ENCODE results near the gene RNASE1.

Gene RNASE1

DNA sequence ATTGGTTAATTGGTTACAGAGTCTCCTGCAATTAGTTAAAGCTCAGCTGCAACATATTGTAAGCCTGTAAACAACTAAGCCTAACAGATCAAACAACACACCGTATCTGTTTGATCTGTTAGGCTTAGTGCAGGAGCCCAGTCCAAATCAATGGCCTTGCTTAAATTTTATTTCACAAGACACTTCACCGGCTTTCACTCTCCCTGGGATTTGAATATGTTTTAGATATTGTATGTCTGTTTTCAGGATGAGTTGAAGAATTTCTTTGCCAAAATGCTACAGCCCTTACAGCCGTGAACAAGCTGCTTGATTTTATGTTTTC, 5.5 kb upstream of the RNASE1 start:
- DNase-seq (ENCODE audit: low read depth in 2 of 2, low spot score in 1 of 2): no peak

DNA sequence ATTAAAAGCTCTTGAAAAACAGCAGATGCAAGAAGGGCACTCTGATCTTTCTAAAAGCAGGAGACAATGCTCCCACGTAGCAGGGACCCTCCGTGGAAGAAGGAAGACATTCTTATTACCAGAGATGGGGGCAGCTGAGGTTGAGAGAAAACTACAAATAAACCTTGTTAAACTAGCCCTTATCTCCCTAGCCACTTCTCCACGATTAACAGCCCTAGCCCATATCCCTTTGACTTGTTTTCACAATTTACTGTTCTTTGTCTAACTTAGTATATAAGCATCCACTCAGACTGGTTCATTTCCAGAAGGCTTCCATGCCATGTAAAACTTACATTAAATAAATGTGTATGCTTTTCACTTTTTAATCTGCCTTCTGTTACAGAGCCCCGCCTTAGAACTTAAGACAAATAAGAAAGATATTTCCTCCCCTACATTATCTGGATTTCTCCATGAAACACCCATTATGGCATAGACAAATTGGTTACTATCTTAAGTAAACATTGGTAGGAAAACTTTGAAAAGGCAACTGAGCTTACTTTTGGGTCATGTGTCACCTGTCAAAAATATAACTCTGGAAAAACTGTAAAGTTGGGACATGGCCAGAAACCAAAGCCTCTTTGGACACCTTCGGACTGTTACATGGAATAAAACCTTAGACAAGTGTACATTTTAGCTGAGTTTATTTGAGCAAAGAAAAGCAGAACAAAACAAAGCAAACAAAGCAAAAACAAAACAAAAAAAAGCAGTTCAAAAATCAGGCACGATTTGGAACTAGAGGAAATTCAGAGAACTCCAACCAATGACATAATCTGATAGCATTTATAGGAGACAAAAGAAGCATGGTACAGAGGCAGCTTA, 4.9 kb upstream of the RNASE1 start:
- DNase-seq (ENCODE audit: low read depth in 2 of 2, low spot score in 1 of 2): no peak

DNA sequence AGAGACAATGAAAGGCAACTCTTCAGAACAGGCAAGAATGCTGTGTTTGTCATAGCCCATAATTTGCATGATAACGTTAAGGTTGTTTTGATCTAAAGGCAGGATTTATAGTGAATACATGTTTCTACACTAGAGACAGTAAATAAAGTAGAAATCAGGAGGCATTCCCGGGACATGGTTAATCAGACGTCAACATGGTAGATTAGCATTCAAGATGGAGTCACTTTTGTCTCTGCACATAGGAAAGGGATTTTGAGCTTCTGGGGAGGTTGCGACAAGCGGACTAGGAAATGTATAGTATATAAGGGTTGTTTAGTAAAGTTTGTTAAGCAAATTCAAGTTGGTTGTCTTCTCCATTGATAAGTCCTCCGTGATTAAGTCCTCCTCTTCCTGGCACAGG, 2.8 kb upstream of the RNASE1 start:
- no peak for DNase-seq (ENCODE audit: low read depth in 2 of 2, low spot score in 1 of 2)

DNA sequence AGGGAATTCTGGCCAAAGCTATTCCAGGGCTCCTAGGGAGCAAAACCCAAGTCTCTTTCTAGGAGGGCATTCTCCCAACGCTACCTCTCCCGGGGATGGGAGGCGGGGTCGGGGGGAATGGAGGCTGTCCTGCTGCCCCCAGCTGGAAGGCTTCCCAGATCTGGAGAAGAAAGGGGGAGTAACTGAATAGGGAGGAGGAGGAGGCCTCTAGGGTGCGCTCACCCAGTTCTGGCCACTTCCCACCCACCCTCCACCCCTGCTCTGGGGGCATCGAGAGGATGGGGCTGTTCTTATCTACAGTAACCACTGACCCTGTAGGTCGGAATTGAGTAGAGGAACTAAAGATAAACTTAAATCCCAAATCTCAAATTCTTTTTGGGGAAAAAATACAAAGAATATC, 579 bp upstream of the RNASE1 start:
- no peak for DNase-seq (ENCODE audit: low read depth in 2 of 2, low spot score in 1 of 2)

DNA sequence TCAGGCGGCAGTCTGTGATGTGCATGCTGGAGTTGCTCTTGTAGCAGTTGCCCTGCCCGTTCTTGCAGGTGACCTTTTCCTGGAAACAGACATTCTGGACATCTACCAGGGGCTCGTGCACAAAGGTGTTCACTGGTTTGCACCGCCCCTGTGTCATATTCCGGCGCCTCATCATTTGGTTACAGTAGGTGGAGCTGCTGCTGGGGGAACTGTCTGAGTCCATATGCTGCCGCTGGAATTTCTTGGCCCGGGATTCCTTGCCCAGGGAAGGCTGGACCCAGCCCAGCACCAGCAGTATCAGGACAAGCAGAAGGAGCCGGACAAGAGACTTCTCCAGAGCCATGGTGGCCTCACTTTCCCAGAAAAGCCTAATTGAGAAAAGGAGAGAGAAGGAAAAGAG, 918 bp downstream of the RNASE1 start:
- DNase-seq (ENCODE audit: low read depth in 2 of 2, low spot score in 1 of 2): no peak

DNA sequence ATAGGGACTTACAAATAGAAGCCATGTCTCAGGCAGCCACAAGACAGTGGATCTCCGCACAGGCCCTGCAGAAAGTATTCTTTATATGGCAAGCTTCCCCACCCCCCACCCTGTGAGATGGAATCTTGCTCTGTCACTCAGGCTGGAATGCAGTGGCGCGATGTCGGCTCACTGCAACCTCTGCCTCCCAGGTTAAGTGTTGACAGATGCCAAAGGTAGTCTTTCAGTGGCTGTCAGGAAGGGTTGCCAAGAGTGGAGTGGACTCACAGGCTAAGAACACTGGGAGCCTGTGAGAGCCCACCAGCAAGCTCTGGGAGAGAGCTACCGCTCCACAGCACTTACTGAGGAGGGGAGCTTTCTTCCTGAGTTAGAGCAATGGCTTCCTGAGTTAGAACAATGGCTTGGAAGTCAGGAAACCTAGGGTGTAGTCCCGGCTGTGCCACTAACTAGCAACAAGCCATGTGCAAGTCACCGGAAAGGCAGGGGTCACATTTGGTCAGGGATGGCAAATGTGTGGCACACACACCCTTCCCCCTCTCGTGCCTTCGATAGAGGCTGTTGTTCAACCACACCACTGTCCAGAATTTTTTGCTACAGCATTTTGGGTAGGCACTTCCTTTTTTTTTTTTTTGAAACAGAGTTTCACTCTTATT, 2.6 kb downstream of the RNASE1 start:
- DNase-seq (ENCODE audit: low read depth in 2 of 2, low spot score in 1 of 2): no peak

DNA sequence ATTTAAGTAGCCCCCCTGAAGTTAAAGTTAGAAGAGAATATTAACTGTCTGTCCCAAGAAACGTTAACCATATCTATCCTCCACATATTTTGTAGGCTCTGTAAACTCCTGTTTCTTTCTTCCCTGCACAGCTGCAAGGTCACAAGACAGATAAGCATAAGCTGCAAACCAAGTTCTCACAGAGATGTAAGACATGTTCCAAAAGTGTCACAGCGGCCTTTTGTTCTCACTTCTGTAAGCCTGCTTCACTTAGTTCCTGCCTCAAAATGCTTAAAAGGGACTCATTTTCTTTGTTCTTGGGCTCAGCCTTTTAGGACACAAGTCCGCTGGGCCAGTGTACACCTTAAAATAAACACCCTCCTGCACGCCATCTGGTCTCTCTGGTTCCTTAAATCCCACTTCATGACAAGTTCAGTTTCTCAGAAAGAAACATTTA, 3.2 kb downstream of the RNASE1 start:
- no peak for DNase-seq (ENCODE audit: low read depth in 2 of 2, low spot score in 1 of 2)

DNA sequence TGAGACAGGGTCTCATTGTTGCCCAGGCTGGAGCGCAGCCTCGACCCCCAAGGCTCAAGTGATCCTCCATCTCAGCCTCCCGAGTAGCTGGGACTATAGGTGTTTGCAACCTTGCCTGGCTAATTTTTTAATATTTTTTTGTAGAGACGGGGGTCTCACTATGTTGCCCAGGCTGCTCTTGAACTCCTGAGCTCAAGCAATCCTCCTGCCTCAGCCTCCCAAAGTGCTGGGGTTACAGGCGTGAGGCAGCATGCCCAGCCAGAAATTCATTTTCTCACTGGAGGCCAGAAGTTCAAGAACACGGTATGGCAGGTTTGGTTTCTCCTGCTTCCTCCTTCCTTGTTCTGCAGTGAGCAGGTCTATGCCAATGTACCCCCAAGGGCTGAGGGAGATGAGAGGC, 3.7 kb downstream of the RNASE1 start:
- no peak for DNase-seq (ENCODE audit: low read depth in 2 of 2, low spot score in 1 of 2)

DNA sequence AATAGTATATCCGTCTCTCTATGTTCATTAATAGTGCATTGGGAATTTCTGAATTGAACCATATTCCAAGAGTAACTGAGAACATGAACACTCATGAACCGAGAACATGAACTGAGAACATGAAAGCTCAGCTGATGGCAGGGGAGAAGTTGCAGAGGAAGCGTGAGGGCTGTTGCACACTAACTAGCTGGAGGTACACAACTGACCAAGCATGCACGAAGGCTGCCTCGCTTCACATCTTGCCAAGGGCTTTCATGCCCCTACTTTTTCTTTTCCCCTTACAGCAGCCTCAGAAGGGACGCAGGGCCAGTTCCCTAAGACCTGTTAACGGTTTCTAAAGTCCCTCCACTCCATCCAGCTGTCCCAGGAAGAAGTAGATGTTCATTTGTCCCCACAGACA, 4.3 kb downstream of the RNASE1 start:
- no peak for DNase-seq (ENCODE audit: low read depth in 2 of 2, low spot score in 1 of 2)

DNA sequence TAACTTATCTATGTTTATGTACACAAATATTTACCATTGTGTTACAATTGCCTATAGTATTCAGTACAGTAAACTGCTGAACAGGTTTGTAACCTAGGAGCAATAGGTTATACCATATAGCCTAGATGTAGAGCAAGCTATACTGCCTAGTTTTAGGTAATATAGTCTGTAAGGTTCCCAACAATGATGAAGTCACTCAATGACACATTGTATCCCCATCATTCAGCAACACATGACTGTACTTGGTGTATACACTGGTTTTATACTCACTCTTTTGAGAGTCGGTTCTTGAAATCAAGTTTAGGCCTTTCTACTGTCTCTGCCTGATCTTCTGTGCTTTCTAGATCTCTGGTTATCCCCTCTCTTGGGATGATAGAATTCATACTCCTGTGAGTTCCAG, 5.5 kb downstream of the RNASE1 start:
- no peak for DNase-seq (ENCODE audit: low read depth in 2 of 2, low spot score in 1 of 2)

DNA sequence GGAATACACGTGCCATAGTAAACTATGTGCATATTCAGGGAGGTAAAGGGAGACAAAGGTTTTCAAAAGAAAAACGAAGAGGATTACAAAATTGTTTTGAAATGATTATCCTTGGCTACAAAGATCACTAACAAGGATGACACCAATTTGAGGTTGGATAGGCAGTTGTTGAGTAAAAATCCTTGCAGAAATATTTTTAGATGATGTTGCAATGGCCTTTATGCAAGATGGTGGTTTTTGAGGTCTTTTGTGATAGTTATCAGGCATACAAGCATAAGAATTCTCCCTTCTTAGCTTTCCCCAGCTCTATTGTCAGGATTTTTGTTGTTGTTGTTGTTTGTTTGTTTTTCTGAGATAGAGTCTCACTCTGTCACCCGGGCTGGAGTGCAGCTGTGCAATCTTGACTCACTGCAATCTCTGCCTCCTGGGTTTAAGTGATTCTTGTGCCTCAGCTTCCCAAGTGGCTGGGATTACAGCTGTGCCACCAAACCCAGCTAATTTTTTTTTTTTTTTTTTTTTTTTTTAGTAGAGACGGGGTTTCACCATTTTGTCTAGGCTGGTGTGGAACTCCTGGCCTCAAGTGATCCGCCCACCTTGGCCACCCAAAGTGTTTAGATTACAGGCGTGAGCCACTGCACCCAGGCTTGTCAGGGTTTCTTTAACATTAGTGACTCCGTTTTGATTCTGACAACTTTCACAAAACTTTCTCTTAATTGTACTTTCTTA, 7.8 kb downstream of the RNASE1 start:
- DNase-seq (ENCODE audit: low read depth in 2 of 2, low spot score in 1 of 2): no peak

DNA sequence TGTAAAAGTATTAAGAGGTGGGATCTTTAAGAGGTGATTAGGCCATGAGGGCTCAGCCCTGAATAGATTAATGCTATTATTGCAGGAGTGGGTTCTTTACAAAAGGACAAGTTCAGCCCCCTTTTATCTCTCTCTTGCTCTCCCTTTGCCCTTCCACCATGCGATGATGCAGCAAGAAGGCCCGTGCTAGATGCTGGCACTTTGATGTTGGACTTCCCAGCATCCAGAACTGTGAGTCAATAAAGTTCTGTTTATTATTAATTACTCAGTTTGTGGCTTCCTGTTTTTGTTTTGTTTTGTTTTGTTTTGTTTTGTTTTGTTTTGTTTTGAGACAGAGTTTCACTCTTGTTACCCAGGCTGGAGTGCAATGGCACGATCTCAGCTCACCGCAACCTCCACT, 10.1 kb downstream of the RNASE1 start:
- no peak for DNase-seq (ENCODE audit: low read depth in 2 of 2, low spot score in 1 of 2)

DNA sequence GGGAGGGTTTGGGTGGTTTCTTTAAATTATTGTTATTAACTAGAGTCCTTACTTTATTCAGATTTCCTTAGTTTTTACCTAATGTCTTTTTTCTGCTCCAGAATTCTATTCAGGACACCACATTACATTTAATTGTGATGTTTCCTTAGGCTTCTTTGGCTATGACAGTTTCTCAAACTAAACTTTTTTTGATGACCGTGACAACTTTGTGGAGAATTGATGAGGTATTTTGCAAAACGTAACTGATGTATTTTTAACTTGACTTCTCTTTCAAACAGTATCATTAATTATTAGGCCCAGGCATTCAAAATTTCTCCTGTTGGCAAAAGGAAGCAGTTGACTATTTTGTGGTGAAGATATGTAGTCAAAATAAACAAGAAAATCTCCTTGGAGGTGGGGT, 11.0 kb downstream of the RNASE1 start:
- no peak for DNase-seq (ENCODE audit: low read depth in 2 of 2, low spot score in 1 of 2)

DNA sequence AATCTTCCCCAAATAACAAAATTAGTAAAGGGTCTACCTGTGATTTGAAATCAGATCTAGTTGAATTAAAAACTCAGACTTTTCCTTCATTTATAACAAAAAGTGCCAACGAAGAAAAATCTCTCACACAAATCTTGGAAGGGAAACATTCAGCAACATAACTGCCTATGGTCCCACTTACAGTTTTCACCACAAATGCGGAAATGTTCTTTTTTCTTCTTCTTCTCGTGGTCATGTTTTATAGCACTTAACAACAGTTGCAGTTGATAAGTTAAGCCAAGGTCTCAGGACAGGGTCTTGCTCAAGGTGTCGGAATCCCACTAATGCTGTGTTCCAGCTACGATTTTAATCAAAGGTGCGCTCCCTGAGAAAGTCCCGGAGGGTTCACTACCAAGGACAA, 11.5 kb downstream of the RNASE1 start:
- no peak for DNase-seq (ENCODE audit: low read depth in 2 of 2, low spot score in 1 of 2)

DNA sequence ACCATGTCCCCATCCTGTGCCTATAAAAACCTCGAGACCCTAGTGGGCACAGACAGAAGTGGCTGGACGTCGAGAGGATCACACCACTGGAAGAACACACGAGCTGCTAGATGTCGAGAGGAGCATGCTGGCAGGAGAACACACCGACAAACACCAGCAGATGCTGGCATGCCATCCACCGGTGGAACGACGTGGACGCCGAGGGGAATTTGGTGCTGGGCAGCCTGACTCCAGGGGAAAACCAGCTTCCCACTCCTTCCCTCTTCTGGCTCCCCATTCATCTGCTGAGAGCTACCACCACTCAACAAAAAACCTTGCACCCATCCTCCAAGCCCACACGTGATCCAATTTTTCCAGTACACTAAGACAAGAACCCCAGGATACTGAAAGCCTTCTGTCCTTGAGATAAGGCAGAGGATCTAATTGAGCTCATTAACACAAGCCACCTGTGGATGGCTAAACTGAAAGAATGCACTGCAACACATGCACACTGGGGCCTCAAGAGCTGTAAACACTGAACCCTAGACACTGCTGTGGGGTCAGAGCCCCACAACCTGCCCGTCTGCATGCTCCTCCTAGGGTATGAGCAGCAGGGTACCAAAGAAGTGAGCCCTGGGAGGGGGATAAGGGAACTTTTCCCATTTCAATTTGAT, 12.1 kb downstream of the RNASE1 start:
- no peak for DNase-seq (ENCODE audit: low read depth in 2 of 2, low spot score in 1 of 2)

DNA sequence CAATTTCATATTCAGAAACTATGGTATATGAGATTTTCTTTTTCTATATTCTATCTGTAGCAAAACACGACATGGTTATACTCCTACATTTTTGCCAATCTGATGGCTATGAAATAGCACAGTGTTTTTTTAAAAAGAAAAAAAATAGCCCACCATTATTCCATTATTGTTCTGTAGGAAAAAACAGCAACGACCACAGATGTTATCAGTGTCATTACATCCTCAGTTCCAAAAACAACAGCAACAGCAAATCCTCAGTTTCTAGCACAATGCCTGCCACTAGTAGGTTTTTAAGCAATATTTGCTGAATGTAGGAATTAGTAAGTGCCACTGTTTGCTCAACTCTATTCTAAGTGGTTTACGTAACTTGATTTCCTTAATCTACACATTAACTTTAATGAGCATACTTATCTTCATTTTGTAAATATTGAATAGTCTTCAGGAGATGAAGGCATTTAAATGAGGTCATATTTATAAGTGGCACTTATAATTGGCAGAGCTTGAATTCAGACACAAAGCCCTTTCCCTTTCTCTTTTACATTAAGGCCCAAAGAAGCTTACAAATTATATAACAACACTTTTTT, 13.3 kb downstream of the RNASE1 start:
- DNase-seq (ENCODE audit: low read depth in 2 of 2, low spot score in 1 of 2): no peak

DNA sequence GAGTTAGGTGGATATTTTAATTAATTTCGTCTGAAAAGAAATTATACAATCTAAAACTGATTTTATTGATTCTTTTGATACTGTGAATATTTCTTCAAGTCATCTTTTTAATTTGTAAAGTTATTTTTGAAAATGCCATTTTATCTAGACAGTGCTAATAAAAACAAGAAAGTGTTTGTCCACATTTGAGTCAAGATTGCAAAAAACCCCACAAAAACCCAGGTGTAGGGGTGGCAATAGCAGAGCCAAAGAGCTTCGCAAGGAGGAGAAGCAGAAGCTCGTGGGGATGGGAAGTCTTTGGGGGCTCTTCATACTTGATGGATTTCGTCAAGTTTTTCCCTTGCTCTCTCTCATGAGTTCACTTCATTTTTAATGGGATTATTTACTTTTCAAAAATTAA, 15.6 kb downstream of the RNASE1 start:
- no peak for DNase-seq (ENCODE audit: low read depth in 2 of 2, low spot score in 1 of 2)

DNA sequence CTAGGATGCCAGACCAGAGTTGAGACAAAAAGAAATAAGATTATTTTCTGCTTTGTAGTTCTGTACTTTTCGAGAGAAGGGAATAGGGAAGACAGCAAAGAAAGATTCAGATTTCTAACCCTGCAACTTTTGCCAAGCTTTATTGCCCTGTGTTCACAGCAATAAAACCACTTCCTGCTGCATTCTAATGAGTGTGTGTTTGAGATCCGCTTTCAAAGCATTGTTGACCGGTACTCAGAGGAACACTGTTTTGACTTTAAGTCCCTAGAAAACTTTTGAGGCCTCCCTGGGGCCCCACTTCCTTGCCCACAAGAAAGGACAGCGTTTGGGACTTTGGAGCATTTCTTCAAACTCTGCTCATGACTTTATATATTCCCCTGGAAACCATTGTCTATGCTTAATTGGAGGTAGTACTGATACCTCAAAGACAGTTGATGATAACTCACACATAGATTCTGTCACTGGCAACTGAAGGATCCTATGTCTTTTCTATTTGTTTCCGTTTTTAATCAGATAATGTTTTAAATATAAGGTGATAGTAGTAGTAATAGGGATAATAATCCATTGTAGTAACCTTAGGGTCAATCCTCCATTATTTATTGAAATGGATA, 20.3 kb downstream of the RNASE1 start:
- no peak for DNase-seq (ENCODE audit: low read depth in 2 of 2, low spot score in 1 of 2)

DNA sequence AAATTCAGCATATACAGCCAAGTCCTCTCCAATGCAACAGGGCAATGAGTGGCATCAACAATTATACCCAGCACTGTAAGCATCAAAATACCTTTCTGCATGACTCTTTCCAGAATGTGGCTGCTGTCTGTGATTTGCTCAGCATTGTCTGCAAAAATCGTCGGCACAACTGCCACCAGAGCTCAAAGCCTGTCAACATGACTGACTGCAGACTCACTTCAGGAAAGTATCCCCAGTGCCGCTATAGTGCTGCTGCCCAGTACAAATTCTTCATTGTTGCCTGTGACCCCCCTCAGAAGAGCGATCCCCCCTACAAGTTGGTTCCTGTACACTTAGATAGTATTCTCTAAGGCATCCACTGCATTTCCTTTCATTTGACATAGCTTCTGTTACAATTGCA, 20.8 kb downstream of the RNASE1 start:
- DNase-seq (ENCODE audit: low read depth in 2 of 2, low spot score in 1 of 2): no peak

DNA sequence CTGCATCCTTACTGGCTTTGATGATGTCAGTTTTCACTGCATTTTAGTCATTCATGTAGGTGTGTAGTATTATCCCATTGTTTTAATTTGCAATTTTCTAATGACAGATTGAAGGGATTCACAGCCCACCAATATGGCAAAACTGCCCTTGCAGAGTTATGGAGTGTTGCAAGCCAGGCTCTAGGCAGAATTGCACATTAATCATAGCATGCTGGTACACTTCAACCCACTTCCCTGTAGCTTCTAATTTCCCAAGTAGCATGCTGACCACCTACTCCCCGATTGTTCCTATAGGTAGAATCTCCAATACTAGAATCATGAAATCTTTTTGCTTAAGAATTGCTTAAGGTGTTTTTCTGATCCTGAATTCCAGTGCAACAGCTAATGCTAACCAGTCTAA, 26.7 kb downstream of the RNASE1 start:
- DNase-seq (ENCODE audit: low read depth in 2 of 2, low spot score in 1 of 2): no peak

DNA sequence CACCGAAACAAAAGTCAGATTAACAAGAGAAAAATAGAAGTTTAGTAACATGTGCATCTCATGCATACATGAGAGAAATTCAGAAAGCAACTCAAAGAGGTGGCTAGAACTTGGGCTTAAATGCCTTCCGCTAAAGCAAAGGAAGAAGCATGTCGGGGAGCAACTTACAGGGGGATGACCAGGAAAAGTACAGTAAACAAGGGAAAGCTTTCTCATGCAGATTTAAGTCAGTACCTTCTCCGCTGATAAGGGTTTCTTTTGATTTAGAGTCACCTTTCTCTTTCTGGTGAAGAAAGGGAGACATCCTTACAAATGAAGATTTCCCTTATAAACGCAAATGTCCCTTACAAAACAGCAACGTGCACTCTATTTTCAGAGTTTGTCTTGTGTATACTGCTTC, 27.6 kb downstream of the RNASE1 start:
- DNase-seq (ENCODE audit: low read depth in 2 of 2, low spot score in 1 of 2): no peak
